HepG2 (cell line): Measurements from ENCODE around the gene THADA. TPM values are rescaled to one million over a fixed set of nuclear protein-coding genes. Genes with fewer than 3 reads are reported as not detected.

Source experiments
- ATF1 ChIP-seq: IDR thresholded peaks from 2 replicates; pipeline ENCODE4 v1.6.1; 2016; ENCODE audit warnings: mild to moderate bottlenecking, control low read depth
- ELF4 ChIP-seq: sonication (generic); formaldehyde crosslinking; IDR thresholded peaks from 2 replicates; pipeline ENCODE4 v1.5.0; 2020; ENCODE audit warnings: missing genetic modification reagents, mild to moderate bottlenecking, moderate library complexity, borderline replicate concordance
- FIP1L1 ChIP-seq: fragments of 200-400 bp; formaldehyde crosslinking; IDR thresholded peaks from 2 replicates; pipeline ENCODE4 v1.6.1; 2018; ENCODE audit warnings: low read depth, mild to moderate bottlenecking, low read length, moderate library complexity, borderline replicate concordance; ENCODE audit not compliant: insufficient read depth
- GATAD1 ChIP-seq: IDR thresholded peaks from 2 replicates; pipeline ENCODE4 v1.6.1; 2016; ENCODE audit warnings: missing genetic modification reagents, missing compliant biosample characterization
- GZF1 ChIP-seq: sonication (generic); formaldehyde crosslinking; IDR thresholded peaks from 2 replicates; pipeline ENCODE4 v1.5.1; 2020; ENCODE audit warnings: mild to moderate bottlenecking, missing genetic modification reagents
- JUND ChIP-seq: sonication (generic); formaldehyde crosslinking; IDR thresholded peaks from 2 replicates; pipeline ENCODE4 v1.8.0; 2022; ENCODE audit warnings: mild to moderate bottlenecking, missing genetic modification reagents
- PAWR ChIP-seq: sonication (generic); formaldehyde crosslinking; IDR thresholded peaks from 2 replicates; pipeline ENCODE4 v1.4.0; 2020; ENCODE audit warnings: missing genetic modification reagents, mild to moderate bottlenecking, borderline replicate concordance
- PRPF4 ChIP-seq: fragments of 200-400 bp; formaldehyde crosslinking; IDR thresholded peaks from 2 replicates; pipeline ENCODE4 v1.6.1; 2016; ENCODE audit warnings: low read length, low read depth; ENCODE audit not compliant: poor library complexity, severe bottlenecking
- RARA ChIP-seq: IDR thresholded peaks from 2 replicates; pipeline ENCODE4 v1.6.1; 2016; ENCODE audit warnings: missing genetic modification reagents, missing compliant biosample characterization
- SAFB2 ChIP-seq: sonication (generic); formaldehyde crosslinking; IDR thresholded peaks from 2 replicates; pipeline ENCODE4 v1.5.1; 2020; ENCODE audit warnings: missing genetic modification reagents, low read depth, mild to moderate bottlenecking, borderline replicate concordance
- SALL1 ChIP-seq: sonication (generic); formaldehyde crosslinking; IDR thresholded peaks from 2 replicates; pipeline ENCODE4 v1.8.0; 2022; ENCODE audit warnings: mild to moderate bottlenecking, missing genetic modification reagents
- SMYD3 ChIP-seq: sonication (generic); formaldehyde crosslinking; IDR thresholded peaks from 2 replicates; pipeline ENCODE4 v1.8.1; 2023; ENCODE audit warnings: mild to moderate bottlenecking, missing genetic modification reagents
- TAF15 ChIP-seq: fragments of 200-400 bp; formaldehyde crosslinking; IDR thresholded peaks from one replicate; pipeline ENCODE4 v1.6.1; 2018; ENCODE audit warnings: mild to moderate bottlenecking, low read depth, low read length; ENCODE audit not compliant: poor library complexity, severe bottlenecking
- ZBTB25 ChIP-seq: IDR thresholded peaks from 2 replicates; pipeline ENCODE4 v1.6.1; 2018; ENCODE audit warnings: missing genetic modification reagents
- ZFP90 ChIP-seq: sonication (generic); formaldehyde crosslinking; IDR thresholded peaks from 2 replicates; pipeline ENCODE4 v1.8.0; 2022; ENCODE audit warnings: missing genetic modification reagents, mild to moderate bottlenecking, inconsistent platforms, borderline replicate concordance
- ZNF260 ChIP-seq: sonication (generic); formaldehyde crosslinking; IDR thresholded peaks from 2 replicates; pipeline ENCODE4 v1.4.0; 2020; ENCODE audit warnings: missing genetic modification reagents, low read depth, mild to moderate bottlenecking, borderline replicate concordance
- ZNF274 ChIP-seq: sonication (generic); formaldehyde crosslinking; IDR thresholded peaks from 2 replicates; pipeline ENCODE4 v1.5.1; 2020; ENCODE audit warnings: mild to moderate bottlenecking, missing genetic modification reagents
- ZNF280D ChIP-seq: sonication (generic); formaldehyde crosslinking; IDR thresholded peaks from 2 replicates; pipeline ENCODE4 v1.5.1; 2020; ENCODE audit warnings: mild to moderate bottlenecking, missing genetic modification reagents
- ZNF414 ChIP-seq: sonication (generic); formaldehyde crosslinking; IDR thresholded peaks from 2 replicates; pipeline ENCODE4 v1.5.0; 2020; ENCODE audit warnings: missing genetic modification reagents
- ZNF484 ChIP-seq: sonication (generic); formaldehyde crosslinking; IDR thresholded peaks from 2 replicates; pipeline ENCODE4 v1.5.1; 2020; ENCODE audit warnings: mild to moderate bottlenecking, low read depth, missing genetic modification reagents, borderline replicate concordance
- ZNF530 ChIP-seq: sonication (generic); formaldehyde crosslinking; IDR thresholded peaks from 2 replicates; pipeline ENCODE4 v1.5.0; 2020; ENCODE audit warnings: low read depth, mild to moderate bottlenecking, missing genetic modification reagents
- ZNF691 ChIP-seq: sonication (generic); formaldehyde crosslinking; IDR thresholded peaks from 2 replicates; pipeline ENCODE4 v1.4.0; 2020; ENCODE audit warnings: missing genetic modification reagents, low read depth, mild to moderate bottlenecking, borderline replicate concordance
- polyA plus RNA-seq, 8 experiments: library from polyadenylated mRNA; depleted of rRNA in 3 of 8; stranded (reverse) in 7 of 8; unstranded in 1 of 8; fragments of >200 nt; fragmentation: Illumina TruSeq in 4 of 8; extraction: Trizol in 4 of 8; gene quantifications; 2 replicates each; pipeline versions ENCODE4 v1.2.1 to v1.2.3, GENCODE V29; 2011 to 2016; ENCODE audit warnings: low read depth in 4 of 8, missing spikeins in 1 of 8, mixed read lengths in 1 of 8; ENCODE audit not compliant: insufficient read depth in 1 of 8
- total RNA-seq, 5 experiments: library from RNA; depleted of rRNA; stranded (reverse); fragments of >200 nt; fragmentation: Illumina TruSeq; extraction: Trizol; gene quantifications; 2 replicates each; pipeline ENCODE4 v1.2.3, GENCODE V29; 2016; ENCODE audit warnings: low read depth in 1 of 5
- TF ChIP-seq, protein P1 (sequence below): fragments of 450-650 bp; IDR thresholded peaks from 2 replicates; pipeline ENCODE4 v1.6.1; 2017

The THADA gene
- total and polyA plus RNA-seq, 2 of the 13 experiments (the other 11 are each of a cell fraction or from before 2014, with no cell fraction given) = 12.7 to 21.7 TPM

DNA sequence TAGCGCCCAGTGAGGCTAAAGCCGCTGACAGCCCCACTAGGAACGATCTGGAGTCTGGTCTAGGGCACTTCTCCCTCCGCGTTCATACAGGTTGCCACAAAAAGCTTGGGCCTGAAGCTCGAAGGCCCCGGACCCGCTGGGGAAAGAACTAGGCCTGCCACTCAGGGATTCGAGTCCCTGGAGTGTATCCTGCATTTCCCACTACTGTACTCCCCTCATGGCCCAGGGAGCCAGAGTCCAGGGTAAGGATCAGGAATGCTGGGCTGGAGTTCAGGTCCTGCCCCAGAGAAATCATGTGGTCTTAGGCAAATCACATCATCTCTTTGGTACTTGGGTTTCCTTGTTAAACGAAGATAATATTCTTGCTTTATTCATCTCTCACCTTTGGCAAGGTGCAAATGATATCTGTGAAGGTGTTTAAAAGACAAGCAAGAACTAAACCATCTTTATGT lies 368.0 kb downstream of the THADA start (continued):
- TF ChIP-seq ZNF691 (CRISPR knock-in tag) (no peak), RARA (CRISPR knock-in tag) (0 out of 2 replicates have a peak, but pooled peaks have one; percentile 3), ATF1 (CRISPR knock-in tag) (no peak), ZNF414 (CRISPR knock-in tag) (no peak), GATAD1 (peak; percentile 5; the same call in 1 of the 2 replicates), ELF4 (CRISPR knock-in tag) (no peak), ZFP90 (no peak), PRPF4 (no peak), SMYD3 (CRISPR knock-in tag) (0 out of 2 replicates have a peak, but pooled peaks have one; percentile 87), SALL1 (CRISPR knock-in tag) (0 out of 2 replicates have a peak, but pooled peaks have one; percentile 4), GZF1 (no peak), SAFB2 (CRISPR knock-in tag) (peak; percentile 81; the same call in 1 of the 2 replicates), ZNF530 (CRISPR knock-in tag) (no peak), ZNF484 (CRISPR knock-in tag) (peak; percentile 80; the same call in 1 of the 2 replicates), ZNF260 (CRISPR knock-in tag) (no peak), PAWR (no peak), TAF15 (no peak), JUND (CRISPR knock-in tag) (peak; percentile 65), ZNF274 (CRISPR knock-in tag) (0 out of 2 replicates have a peak, but pooled peaks have one; percentile 63), ZBTB25 (no peak), FIP1L1 (no peak), ZNF280D (peak; percentile 80; the same call in 1 of the 2 replicates)
- TF ChIP-seq, protein P1, sequence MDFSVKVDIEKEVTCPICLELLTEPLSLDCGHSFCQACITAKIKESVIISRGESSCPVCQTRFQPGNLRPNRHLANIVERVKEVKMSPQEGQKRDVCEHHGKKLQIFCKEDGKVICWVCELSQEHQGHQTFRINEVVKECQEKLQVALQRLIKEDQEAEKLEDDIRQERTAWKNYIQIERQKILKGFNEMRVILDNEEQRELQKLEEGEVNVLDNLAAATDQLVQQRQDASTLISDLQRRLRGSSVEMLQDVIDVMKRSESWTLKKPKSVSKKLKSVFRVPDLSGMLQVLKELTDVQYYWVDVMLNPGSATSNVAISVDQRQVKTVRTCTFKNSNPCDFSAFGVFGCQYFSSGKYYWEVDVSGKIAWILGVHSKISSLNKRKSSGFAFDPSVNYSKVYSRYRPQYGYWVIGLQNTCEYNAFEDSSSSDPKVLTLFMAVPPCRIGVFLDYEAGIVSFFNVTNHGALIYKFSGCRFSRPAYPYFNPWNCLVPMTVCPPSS = no peak
